ENCODE data around the gene MRPS34.

GRCh38 chr16:1808691-1809090 is 35.8 kb upstream of the MRPS34 start:
- TF ChIP-seq POLR2A (IDR thresholded peaks at IDR 0.05; ENCODE audit: low read length): no peak
- TF ChIP-seq GATA1 (IDR thresholded peaks at IDR 0.05; ENCODE audit: low read depth, low read length): no peak

All from erythroblast (primary cell).